Liver (tissue), 3 donors: Measurements from ENCODE around the gene HACE1.

ENCODE experiments used
- ATF3 ChIP-seq: IDR thresholded peaks from 2 replicates; pipeline ENCODE4 v1.6.1; 2016; ENCODE audit warnings: antibody characterized with exemption
- CTCF ChIP-seq: fragments of 150-350 bp; IDR thresholded peaks from 2 replicates; pipeline ENCODE4 v1.5.1; 2017; ENCODE audit warnings: improper control_type of control experiment, low read depth, low read length; ENCODE audit not compliant: missing input control
- EGR1 ChIP-seq, 2 donors: IDR thresholded peaks; 2 replicates each; pipeline ENCODE4 v1.6.1; 2016 to 2018; ENCODE audit warnings: antibody characterized with exemption in 2 of 2, low read depth in 2 of 2
- GABPA ChIP-seq, 2 donors: IDR thresholded peaks in 1 of 2; conservative IDR thresholded peaks in 1 of 2; 2 replicates each; pipeline ENCODE4 v1.6.1; 2016; ENCODE audit warnings: antibody characterized with exemption in 2 of 2, mild to moderate bottlenecking in 1 of 2, moderate library complexity in 1 of 2
- HNF4A ChIP-seq, 2 donors: conservative IDR thresholded peaks; 2 replicates each; pipeline ENCODE4 v1.6.1; 2016; ENCODE audit warnings: antibody characterized with exemption in 2 of 2, mild to moderate bottlenecking in 2 of 2
- JUND ChIP-seq, 2 donors: IDR thresholded peaks; 2 replicates each; pipeline ENCODE4 v1.6.1; 2016; ENCODE audit warnings: antibody characterized with exemption in 2 of 2
- MAX ChIP-seq: IDR thresholded peaks from 2 replicates; pipeline ENCODE4 v1.6.1; 2016; ENCODE audit warnings: antibody characterized with exemption
- NR2F2 ChIP-seq: IDR thresholded peaks from 2 replicates; pipeline ENCODE4 v1.6.1; 2016; ENCODE audit warnings: antibody characterized with exemption
- RAD21 ChIP-seq, 2 donors: IDR thresholded peaks; 2 replicates each; pipeline ENCODE4 v1.6.1; 2016; ENCODE audit warnings: antibody characterized with exemption in 2 of 2, mild to moderate bottlenecking in 2 of 2
- REST ChIP-seq: IDR thresholded peaks from 2 replicates; pipeline ENCODE4 v1.6.1; 2016; ENCODE audit warnings: antibody characterized with exemption, mild to moderate bottlenecking
- SP1 ChIP-seq: IDR thresholded peaks from 2 replicates; pipeline ENCODE4 v1.6.1; 2018; ENCODE audit warnings: antibody characterized with exemption, mild to moderate bottlenecking
- TAF1 ChIP-seq: conservative IDR thresholded peaks from 2 replicates; pipeline ENCODE4 v1.6.1; 2016; ENCODE audit warnings: antibody characterized with exemption, mild to moderate bottlenecking
- YY1 ChIP-seq: IDR thresholded peaks from 2 replicates; pipeline ENCODE4 v1.6.1; 2016; ENCODE audit warnings: antibody characterized with exemption, mild to moderate bottlenecking
- donor health status: healthy.
- donor health status: healthy.

GRCh38 chr6:104835782-104836181 lies 23.9 kb downstream of the HACE1 start:
- no peak for TF ChIP-seq CTCF
- TF ChIP-seq TAF1, result no peak
- no peak for TF ChIP-seq HNF4A (conservative IDR thresholded peaks at IDR 0.05)
- TF ChIP-seq RAD21 (IDR thresholded peaks at IDR 0.05), result no peak
- no peak for TF ChIP-seq GABPA (IDR thresholded peaks at IDR 0.05 in 1 of 2, conservative IDR thresholded peaks at IDR 0.05 in 1 of 2)
- TF ChIP-seq ATF3, result no peak
- no peak for TF ChIP-seq SP1
- no peak for TF ChIP-seq YY1
- TF ChIP-seq MAX, result no peak
- no peak for TF ChIP-seq NR2F2
- TF ChIP-seq EGR1 (IDR thresholded peaks at IDR 0.05; ENCODE audit: low read depth in 2 of 2), result no peak
- no peak for TF ChIP-seq JUND (IDR thresholded peaks at IDR 0.05)
- TF ChIP-seq REST, result no peak
